MCF 10A (cell line): Measurements from ENCODE around the gene CACNA2D1. TPM values are rescaled to one million over a fixed set of nuclear protein-coding genes. Genes with fewer than 3 reads are reported as not detected.

Experiments
- BruUV-seq: library from RNA; stranded (reverse); fragments of 400-500 nt; replicated peaks from 2 replicates; lab custom pipeline; 2021; lab: Mats Ljungman, UMichigan
- CTCF ChIA-PET: fragments of 300-600 bp; sonication (Branson Sonifier 250); formaldehyde crosslinking; extraction: SDS; loops from one replicate; lab custom pipeline; 2021; ENCODE audit warnings: antibody characterized with exemption, inconsistent platforms; lab: Yijun Ruan, JAX
- POLR2A ChIA-PET: fragments of 300-600, 350-650 bp; sonication (Branson Sonifier 250); formaldehyde crosslinking; extraction: SDS; loops from one replicate; lab custom pipeline; 2020; ENCODE audit warnings: antibody characterized with exemption, inconsistent platforms; lab: Yijun Ruan, JAX
- DNase-seq: peaks from one replicate; pipeline ENCODE4 v3.0.0-alpha.2; 2018; ENCODE audit not compliant: unreplicated experiment
- H3K27ac Mint-ChIP-seq: one replicate; pipeline ENCODE4 v1.8.0; 2022; ENCODE audit warnings: mild to moderate bottlenecking, low read depth, mixed read lengths; ENCODE audit not compliant: unreplicated experiment
- H3K27me3 Mint-ChIP-seq: one replicate; pipeline ENCODE4 v1.8.0; 2022; ENCODE audit warnings: mixed read lengths; ENCODE audit not compliant: insufficient read depth, unreplicated experiment
- H3K36me3 Mint-ChIP-seq: one replicate; pipeline ENCODE4 v1.8.0; 2022; ENCODE audit warnings: mild to moderate bottlenecking, moderate library complexity, mixed read lengths; ENCODE audit not compliant: insufficient read depth, unreplicated experiment
- H3K4me1 Mint-ChIP-seq: one replicate; pipeline ENCODE4 v1.8.0; 2022; ENCODE audit warnings: mixed read lengths; ENCODE audit not compliant: insufficient read depth, unreplicated experiment
- H3K4me3 Mint-ChIP-seq: one replicate; pipeline ENCODE4 v1.8.0; 2022; ENCODE audit warnings: mild to moderate bottlenecking, moderate library complexity, mixed read lengths; ENCODE audit not compliant: unreplicated experiment
- H3K9me3 Mint-ChIP-seq: one replicate; pipeline ENCODE4 v1.8.0; 2022; ENCODE audit warnings: mixed read lengths; ENCODE audit not compliant: unreplicated experiment
- intact Hi-C: fragments of 100-400 bp; cut with micrococcal nuclease; formaldehyde crosslinking; loops from 2 replicates; pipeline ENCODE4 v1.14.1; 2022
- total RNA-seq: library from RNA; stranded (reverse); gene quantifications from 2 replicates; pipeline ENCODE4 v1.2.3, GENCODE V29; 2022
- TF ChIP-seq, protein P1 (sequence below): fragments of 200-600 bp; IDR thresholded peaks from one replicate; pipeline ENCODE4 v1.8.0; 2022; ENCODE audit warnings: antibody characterized with exemption, mild to moderate bottlenecking; ENCODE audit not compliant: unreplicated experiment

CACNA2D1 gene
- total RNA-seq, 1 experiment from 2014 or later, result not detected

DNA sequence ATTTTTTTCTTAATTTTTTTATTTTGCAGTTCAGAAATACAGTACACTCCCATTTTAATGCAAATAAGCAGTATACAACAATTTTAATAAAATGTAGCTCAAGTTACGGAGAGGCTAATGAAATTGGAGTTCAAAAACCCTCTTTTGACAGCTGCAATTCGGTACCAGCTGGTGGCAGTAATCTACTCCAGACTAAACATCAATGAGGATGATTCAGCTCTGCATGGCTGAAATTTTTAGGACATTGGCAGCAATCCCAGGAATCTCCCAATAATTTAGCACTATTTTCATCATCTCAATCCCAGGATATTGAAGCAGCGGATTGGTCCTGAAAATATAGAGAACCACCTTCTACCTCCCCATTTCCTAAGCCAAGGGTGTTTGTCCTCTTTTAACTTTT, 278.8 kb downstream of the CACNA2D1 start:
- Mint-ChIP-seq H3K36me3 (no peaks in the 10 kb centered on the region), H3K27ac (no peak overlapping the region), H3K4me1 (no peaks in the 10 kb centered on the region), H3K27me3 (peaks cover 77% of the 10 kb centered on the region), H3K9me3 (no peaks in the 10 kb centered on the region), H3K4me3 (no peak overlapping the region)
- BruUV-seq, result no TSS peak
- intact Hi-C loops, result no loop called here
- TF ChIP-seq, protein P1, sequence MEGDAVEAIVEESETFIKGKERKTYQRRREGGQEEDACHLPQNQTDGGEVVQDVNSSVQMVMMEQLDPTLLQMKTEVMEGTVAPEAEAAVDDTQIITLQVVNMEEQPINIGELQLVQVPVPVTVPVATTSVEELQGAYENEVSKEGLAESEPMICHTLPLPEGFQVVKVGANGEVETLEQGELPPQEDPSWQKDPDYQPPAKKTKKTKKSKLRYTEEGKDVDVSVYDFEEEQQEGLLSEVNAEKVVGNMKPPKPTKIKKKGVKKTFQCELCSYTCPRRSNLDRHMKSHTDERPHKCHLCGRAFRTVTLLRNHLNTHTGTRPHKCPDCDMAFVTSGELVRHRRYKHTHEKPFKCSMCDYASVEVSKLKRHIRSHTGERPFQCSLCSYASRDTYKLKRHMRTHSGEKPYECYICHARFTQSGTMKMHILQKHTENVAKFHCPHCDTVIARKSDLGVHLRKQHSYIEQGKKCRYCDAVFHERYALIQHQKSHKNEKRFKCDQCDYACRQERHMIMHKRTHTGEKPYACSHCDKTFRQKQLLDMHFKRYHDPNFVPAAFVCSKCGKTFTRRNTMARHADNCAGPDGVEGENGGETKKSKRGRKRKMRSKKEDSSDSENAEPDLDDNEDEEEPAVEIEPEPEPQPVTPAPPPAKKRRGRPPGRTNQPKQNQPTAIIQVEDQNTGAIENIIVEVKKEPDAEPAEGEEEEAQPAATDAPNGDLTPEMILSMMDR, result peak; percentile 8
- ChIA-PET CTCF (interaction anchor here (0.9 to 1.1 kb wide), 2 partner anchors 10 to 51 kb away, joined by 3 read pairs; no protein-coding TSS in a partner anchor), POLR2A (no interaction called here)
- DNase-seq, result no peak

DNA sequence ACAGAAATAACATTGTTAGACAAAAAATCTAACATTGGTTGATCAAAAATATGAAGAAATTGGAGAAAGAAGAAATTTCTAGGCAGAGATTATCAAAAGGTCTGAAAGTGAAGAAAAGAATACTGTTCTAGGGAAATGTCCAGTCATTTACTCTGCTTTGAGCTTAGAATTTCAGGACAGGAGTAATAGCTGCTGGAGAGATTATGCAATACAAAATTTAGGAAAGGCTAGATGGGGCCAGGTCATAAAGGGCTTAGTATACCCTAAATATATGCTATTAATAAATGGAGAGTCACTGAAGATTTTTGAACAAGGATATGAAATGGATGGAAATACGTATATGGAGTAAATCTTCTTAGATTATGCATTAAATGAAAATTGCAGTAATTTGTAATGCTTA, 279.2 kb downstream of the CACNA2D1 start:
- Mint-ChIP-seq H3K27ac (no peak overlapping the region), H3K36me3 (no peaks in the 10 kb centered on the region), H3K4me3 (no peak overlapping the region), H3K4me1 (no peaks in the 10 kb centered on the region), H3K27me3 (peaks cover 81% of the 10 kb centered on the region), H3K9me3 (no peaks in the 10 kb centered on the region)
- CTCF ChIA-PET, result interaction anchor here (0.9 to 1.1 kb wide), 2 partner anchors 10 to 51 kb away, joined by 3 read pairs; no protein-coding TSS in a partner anchor
- TF ChIP-seq, protein P1, result no peak
- intact Hi-C loops, result no loop called here
- POLR2A ChIA-PET, result no interaction called here
- DNase-seq, result no peak
- BruUV-seq, result no TSS peak

DNA sequence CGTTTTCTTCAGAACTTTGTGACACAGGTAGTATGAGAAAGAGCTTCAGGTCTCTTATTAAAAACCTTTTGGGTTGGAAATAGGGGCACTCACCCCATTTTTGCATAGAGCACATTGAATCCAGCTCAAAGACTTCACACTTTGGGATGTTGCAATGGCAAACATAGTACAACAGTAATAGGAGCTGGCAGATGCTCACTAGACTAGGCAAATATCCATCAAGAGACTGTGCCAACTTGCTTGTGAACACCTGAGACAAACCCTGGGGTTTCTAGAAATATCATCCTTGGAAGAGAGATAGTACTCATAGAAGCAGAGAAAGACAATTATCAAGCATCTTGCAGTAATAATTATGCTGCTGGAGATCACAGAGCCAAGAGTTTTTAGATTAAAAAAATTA, 280.0 kb downstream of the CACNA2D1 start:
- ChIA-PET POLR2A (no interaction called here), CTCF (interaction anchor here (0.5 to 1.1 kb wide), 2 partner anchors 50 to 419 kb away, joined by 3 to 6 read pairs; no protein-coding TSS in a partner anchor)
- peaks cover 87% of the 10 kb centered on the region for H3K27me3 Mint-ChIP-seq
- no peaks in the 10 kb centered on the region for H3K9me3 Mint-ChIP-seq
- intact Hi-C loops, result no loop called here
- no TSS peak for BruUV-seq
- no peak overlapping the region for H3K27ac Mint-ChIP-seq
- no peaks in the 10 kb centered on the region for H3K36me3 Mint-ChIP-seq
- TF ChIP-seq, protein P1, result no peak
- DNase-seq, result no peak
- no peaks in the 10 kb centered on the region for H3K4me1 Mint-ChIP-seq
- no peak overlapping the region for H3K4me3 Mint-ChIP-seq

DNA sequence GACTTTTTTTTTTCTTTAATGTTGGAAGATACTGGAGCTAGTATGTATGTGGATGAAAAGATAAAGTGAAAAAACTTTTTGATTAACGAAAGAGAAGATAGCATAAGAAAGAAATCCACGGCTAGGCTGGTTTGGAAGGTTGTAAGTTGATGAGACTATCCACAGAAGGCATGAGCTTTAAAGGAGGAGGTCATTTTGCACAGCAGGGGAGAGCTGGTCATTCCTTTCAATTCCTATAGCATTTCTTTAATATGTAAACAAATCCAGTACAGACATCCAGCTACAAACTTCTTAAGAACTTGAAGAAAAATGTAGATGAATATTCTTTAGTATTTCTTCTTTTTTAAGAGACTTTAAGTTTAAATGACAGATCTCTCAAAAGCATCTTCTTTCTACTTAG, 281.3 kb downstream of the CACNA2D1 start:
- BruUV-seq, result no TSS peak
- ChIA-PET POLR2A (no interaction called here), CTCF (interaction anchor here (0.6 to 0.7 kb wide), 2 partner anchors 11 to 567 kb away, joined by 3 read pairs; no protein-coding TSS in a partner anchor)
- Mint-ChIP-seq H3K36me3 (no peaks in the 10 kb centered on the region), H3K27ac (no peak overlapping the region), H3K9me3 (no peaks in the 10 kb centered on the region), H3K4me1 (no peaks in the 10 kb centered on the region), H3K4me3 (no peak overlapping the region), H3K27me3 (peaks cover 80% of the 10 kb centered on the region)
- TF ChIP-seq, protein P1, result no peak
- DNase-seq, result no peak
- intact Hi-C loops, result no loop called here
